Effector memory CD4-positive, alpha-beta T cell (primary cell): ENCODE data around the gene NME7.

Experiments used
- DNase-seq, 3 donors: peaks; one replicate each; pipeline ENCODE4 v3.0.0-alpha.2; 2020
- H3K27ac ChIP-seq: 2 replicates; pipeline ENCODE4 v1.7.0; 2013; ENCODE audit warnings: mild to moderate bottlenecking, low read length, moderate library complexity; ENCODE audit not compliant: insufficient read depth, poor library complexity, severe bottlenecking
- H3K27me3 ChIP-seq: replicated peaks from 2 replicates; pipeline ENCODE4 v1.7.0; 2013; ENCODE audit warnings: mild to moderate bottlenecking, low read length; ENCODE audit not compliant: insufficient read depth, control insufficient read depth, poor library complexity, severe bottlenecking
- H3K36me3 ChIP-seq: 2 replicates; pipeline ENCODE4 v1.7.0; 2013; ENCODE audit warnings: mild to moderate bottlenecking, low read length, moderate library complexity; ENCODE audit not compliant: control insufficient read depth, insufficient read depth
- H3K4me1 ChIP-seq: 2 replicates; pipeline ENCODE4 v1.7.0; 2013; ENCODE audit warnings: low read length, mild to moderate bottlenecking; ENCODE audit not compliant: control insufficient read depth, insufficient read depth, poor library complexity, severe bottlenecking
- H3K4me3 ChIP-seq: 2 replicates; pipeline ENCODE4 v1.7.0; 2013; ENCODE audit warnings: low read length, low read depth, mild to moderate bottlenecking; ENCODE audit not compliant: insufficient read depth, poor library complexity, severe bottlenecking
- H3K9me3 ChIP-seq: 2 replicates; pipeline ENCODE4 v1.7.0; 2013; ENCODE audit warnings: mild to moderate bottlenecking, low read length, moderate library complexity; ENCODE audit not compliant: control insufficient read depth

The NME7 gene

DNA sequence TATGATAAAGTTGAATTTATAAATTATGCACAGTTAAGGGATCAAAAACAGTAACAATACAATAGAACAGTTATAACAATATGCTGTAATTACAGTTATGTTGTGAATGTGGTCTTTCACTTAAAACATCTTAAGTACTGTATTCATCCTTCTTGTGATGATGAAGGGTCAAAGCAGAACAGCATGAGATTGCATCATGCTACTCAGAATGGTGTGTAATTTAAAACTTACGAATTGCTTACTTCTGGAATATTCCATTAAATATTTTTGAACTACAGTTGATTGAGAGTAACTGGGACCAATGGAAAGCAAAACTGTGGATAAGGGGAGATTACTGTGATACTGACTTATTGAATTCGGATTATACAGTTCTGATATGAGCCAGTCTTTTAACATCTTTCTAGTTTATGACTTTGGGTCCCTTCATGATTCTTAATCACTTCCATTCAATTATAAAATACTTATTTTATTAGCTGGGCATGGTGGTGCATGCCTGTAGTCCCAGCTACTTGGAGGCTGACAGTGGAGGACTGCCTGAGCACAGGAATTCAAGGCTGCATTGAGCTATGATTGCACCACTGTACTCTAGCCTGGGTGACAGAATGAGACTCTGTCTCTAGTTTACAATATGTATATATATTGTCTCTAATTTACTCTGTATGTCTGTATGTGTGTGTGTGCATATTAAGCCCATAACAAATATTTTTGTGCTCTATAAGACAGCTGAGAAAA is 217.9 kb downstream of the NME7 start:
- Histone ChIP-seq H3K4me1 (no peaks in the 10 kb centered on the region), H3K27me3 (no peaks in the 10 kb centered on the region), H3K36me3 (no peaks in the 10 kb centered on the region), H3K9me3 (no peaks in the 10 kb centered on the region), H3K4me3 (no peak overlapping the region), H3K27ac (no peak overlapping the region)
- no peak for DNase-seq

DNA sequence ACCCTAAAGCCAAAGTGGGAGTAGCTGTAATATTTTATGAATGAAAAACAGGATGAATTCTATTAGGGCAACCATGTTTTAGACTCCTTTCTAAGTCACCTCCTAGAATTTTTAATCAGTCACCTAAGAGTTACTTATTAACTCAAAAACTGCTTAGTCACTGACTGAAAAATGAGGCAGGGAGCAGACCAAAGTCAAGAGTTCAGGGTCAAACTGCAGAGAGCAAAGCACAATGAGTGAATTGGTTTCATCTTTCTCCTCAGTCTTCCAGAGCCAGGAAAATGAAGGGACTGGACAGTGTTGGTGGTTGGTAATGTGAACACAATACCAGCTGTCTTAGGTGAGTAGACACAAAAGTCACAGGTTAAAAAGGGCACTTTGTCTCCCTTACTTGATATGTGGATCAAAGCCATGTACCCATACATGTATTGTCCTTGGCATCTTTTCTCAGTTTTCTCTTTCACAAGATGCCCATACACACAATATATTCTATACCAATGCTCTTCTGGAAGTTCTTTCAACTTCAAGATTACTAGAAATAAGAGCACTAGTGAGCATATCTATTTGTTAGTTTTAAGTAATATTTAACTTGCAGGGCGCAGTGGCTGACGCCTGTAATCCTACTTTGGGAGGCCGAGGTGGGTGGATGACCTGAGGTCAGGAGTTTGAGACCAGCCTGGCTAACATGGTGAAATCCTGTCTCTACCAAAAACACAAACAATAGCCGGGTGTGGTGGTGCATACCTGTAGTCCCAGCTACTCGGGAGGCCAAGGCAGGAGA is 218.9 kb downstream of the NME7 start:
- DNase-seq = no peak
- H3K4me3 ChIP-seq = no peak overlapping the region

GRCh38 chr1:169146576-169147214 is 220.9 kb downstream of the NME7 start:
- Histone ChIP-seq H3K27me3 (no peaks in the 10 kb centered on the region), H3K4me3 (no peak overlapping the region), H3K9me3 (no peaks in the 10 kb centered on the region), H3K27ac (no peak overlapping the region), H3K4me1 (no peaks in the 10 kb centered on the region), H3K36me3 (no peaks in the 10 kb centered on the region)
- no peak for DNase-seq

More for the DNA sequence above, 218.9 kb downstream of the NME7 start:
- H3K36me3 ChIP-seq = no peaks in the 10 kb centered on the region
- no peaks in the 10 kb centered on the region for H3K4me1 ChIP-seq
- no peaks in the 10 kb centered on the region for H3K27me3 ChIP-seq
- H3K9me3 ChIP-seq = no peaks in the 10 kb centered on the region
- H3K27ac ChIP-seq = no peak overlapping the region

- DNase-seq = no peak
- Histone ChIP-seq H3K4me3 (no peak overlapping the region), H3K27ac (no peak overlapping the region), H3K4me1 (no peaks in the 10 kb centered on the region), H3K27me3 (no peaks in the 10 kb centered on the region), H3K9me3 (no peaks in the 10 kb centered on the region), H3K36me3 (no peaks in the 10 kb centered on the region)
Observed at GRCh38 chr1:169144941-169145626, 222.5 kb downstream of the NME7 start.

- H3K4me3 ChIP-seq = no peak overlapping the region
- no peak for DNase-seq
- H3K27ac ChIP-seq = no peak overlapping the region
- no peaks in the 10 kb centered on the region for H3K27me3 ChIP-seq
- no peaks in the 10 kb centered on the region for H3K4me1 ChIP-seq
- H3K9me3 ChIP-seq = no peaks in the 10 kb centered on the region
- H3K36me3 ChIP-seq = no peaks in the 10 kb centered on the region
Observed at GRCh38 chr1:169143984-169144383, 223.6 kb downstream of the NME7 start.

- Histone ChIP-seq H3K4me1 (no peaks in the 10 kb centered on the region), H3K27ac (no peak overlapping the region), H3K4me3 (no peak overlapping the region), H3K36me3 (no peaks in the 10 kb centered on the region), H3K9me3 (no peaks in the 10 kb centered on the region), H3K27me3 (no peaks in the 10 kb centered on the region)
- no peak for DNase-seq
Observed at GRCh38 chr1:169143346-169143745, 224.3 kb downstream of the NME7 start.

- no peaks in the 10 kb centered on the region for H3K27me3 ChIP-seq
- no peak for DNase-seq
- no peaks in the 10 kb centered on the region for H3K36me3 ChIP-seq
- no peaks in the 10 kb centered on the region for H3K4me1 ChIP-seq
- H3K27ac ChIP-seq = no peak overlapping the region
- H3K4me3 ChIP-seq = no peak overlapping the region
- H3K9me3 ChIP-seq = no peaks in the 10 kb centered on the region
Observed at GRCh38 chr1:169142129-169142528, 225.5 kb downstream of the NME7 start.

- Histone ChIP-seq H3K36me3 (no peaks in the 10 kb centered on the region), H3K27ac (no peak overlapping the region), H3K9me3 (no peaks in the 10 kb centered on the region), H3K4me3 (no peak overlapping the region), H3K27me3 (no peaks in the 10 kb centered on the region), H3K4me1 (no peaks in the 10 kb centered on the region)
- DNase-seq = no peak
Observed at GRCh38 chr1:169141356-169141755, 226.2 kb downstream of the NME7 start.

- no peak for DNase-seq
- Histone ChIP-seq H3K4me1 (no peaks in the 10 kb centered on the region), H3K36me3 (no peaks in the 10 kb centered on the region), H3K27me3 (no peaks in the 10 kb centered on the region), H3K4me3 (no peak overlapping the region), H3K9me3 (no peaks in the 10 kb centered on the region), H3K27ac (no peak overlapping the region)
Observed at GRCh38 chr1:169138866-169139670, 228.5 kb downstream of the NME7 start.
